ENCODE measurements around the gene CACNA2D3.

The CACNA2D3 gene

DNA sequence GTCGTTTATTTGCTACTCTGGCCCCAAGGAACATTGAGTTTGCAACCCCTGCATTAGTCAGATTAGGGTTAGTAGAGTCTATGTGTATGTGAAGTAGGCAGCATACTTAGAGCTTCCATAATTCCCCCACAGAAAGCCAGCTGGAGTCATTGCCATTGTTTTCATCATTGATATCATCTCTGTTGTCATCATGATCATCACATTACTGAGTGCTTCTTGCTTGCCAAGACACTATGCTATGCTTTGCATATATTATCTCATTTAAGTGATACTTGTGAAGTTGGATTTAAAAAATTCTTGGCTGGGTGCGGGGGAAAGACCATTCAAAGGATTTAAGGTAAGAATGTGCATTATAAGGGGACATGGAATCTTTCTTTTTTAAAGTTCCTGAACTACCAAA is 209.0 kb downstream of the CACNA2D3 start:
- in situ Hi-C loops (cut with HindIII; ENCODE audit: low sequenced_read_pairs) = no loop called here
- TF ChIP-seq, protein P1, sequence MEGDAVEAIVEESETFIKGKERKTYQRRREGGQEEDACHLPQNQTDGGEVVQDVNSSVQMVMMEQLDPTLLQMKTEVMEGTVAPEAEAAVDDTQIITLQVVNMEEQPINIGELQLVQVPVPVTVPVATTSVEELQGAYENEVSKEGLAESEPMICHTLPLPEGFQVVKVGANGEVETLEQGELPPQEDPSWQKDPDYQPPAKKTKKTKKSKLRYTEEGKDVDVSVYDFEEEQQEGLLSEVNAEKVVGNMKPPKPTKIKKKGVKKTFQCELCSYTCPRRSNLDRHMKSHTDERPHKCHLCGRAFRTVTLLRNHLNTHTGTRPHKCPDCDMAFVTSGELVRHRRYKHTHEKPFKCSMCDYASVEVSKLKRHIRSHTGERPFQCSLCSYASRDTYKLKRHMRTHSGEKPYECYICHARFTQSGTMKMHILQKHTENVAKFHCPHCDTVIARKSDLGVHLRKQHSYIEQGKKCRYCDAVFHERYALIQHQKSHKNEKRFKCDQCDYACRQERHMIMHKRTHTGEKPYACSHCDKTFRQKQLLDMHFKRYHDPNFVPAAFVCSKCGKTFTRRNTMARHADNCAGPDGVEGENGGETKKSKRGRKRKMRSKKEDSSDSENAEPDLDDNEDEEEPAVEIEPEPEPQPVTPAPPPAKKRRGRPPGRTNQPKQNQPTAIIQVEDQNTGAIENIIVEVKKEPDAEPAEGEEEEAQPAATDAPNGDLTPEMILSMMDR (IDR thresholded peaks at IDR 0.05; ENCODE audit: low read depth, low read length) = no peak
- no peak for DNase-seq (ENCODE audit: low read depth, low spot score)
- H3K4me3 ChIP-seq (ENCODE audit: low read depth, low read length) = no peak overlapping the region

DNA sequence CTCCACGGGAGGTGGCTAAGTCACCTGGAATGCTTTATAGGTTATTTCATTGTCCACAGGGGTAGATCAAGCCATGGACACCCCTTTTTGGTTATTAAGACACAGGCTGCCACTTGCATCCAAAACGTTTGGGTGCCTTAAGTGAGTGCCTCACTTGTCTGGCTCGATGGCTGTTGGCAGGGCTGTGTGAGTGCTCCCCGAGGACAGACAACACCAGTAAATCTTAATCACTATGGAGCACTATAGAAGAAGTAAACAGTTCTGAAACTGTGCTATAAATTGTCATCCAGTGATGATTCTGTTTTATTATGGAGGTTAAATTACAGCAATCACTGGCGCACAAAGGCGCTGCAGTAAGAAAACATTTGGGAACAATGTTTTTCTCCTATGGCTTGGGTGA is 215.5 kb downstream of the CACNA2D3 start:
- no peak for DNase-seq (ENCODE audit: low read depth, low spot score)
- in situ Hi-C loops (cut with HindIII; ENCODE audit: low sequenced_read_pairs) = no loop called here
- TF ChIP-seq, protein P1 (IDR thresholded peaks at IDR 0.05; ENCODE audit: low read depth, low read length) = no peak
- H3K4me3 ChIP-seq (ENCODE audit: low read depth, low read length) = no peak overlapping the region

DNA sequence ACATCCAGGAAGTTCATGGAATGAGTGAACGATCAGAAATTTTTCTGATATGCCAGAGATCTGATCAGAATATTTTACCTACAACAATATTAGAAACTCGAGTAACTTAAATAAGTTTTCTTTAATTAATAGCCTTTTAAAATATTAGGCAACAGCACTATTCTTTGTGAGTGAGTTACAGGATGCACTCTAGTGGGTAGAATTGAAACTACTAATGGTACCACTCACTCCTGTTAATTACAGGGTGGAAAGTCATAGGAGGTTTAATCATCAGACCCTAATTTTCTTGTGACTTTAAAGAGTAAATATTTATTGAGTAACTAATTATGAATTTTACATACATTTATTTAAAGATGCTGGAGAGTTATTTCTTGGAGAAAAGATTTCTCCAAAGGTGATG is 217.3 kb downstream of the CACNA2D3 start:
- H3K4me3 ChIP-seq (ENCODE audit: low read depth, low read length) = no peak overlapping the region
- DNase-seq (ENCODE audit: low read depth, low spot score) = no peak
- in situ Hi-C loops (cut with HindIII; ENCODE audit: low sequenced_read_pairs) = no loop called here
- TF ChIP-seq, protein P1 (IDR thresholded peaks at IDR 0.05; ENCODE audit: low read depth, low read length) = no peak

DNA sequence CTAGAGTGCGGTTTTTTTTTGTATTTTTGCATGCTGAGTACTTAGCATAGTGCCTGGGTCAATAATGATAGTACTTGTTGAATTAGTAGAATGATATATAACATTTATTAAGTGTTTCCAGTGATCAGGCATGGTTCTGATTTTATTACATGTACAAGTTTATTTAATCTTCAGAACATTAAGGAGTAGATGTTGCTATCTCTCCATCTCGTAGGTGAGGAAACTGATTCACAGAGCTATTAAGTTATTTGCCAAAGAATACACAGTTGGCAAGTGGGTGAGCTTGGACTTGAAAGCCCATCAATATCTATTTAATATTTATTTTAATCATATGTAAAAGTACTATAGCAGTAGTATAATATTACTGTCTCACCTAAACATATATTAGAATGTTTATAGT is 219.5 kb downstream of the CACNA2D3 start:
- in situ Hi-C loops (cut with HindIII; ENCODE audit: low sequenced_read_pairs) = no loop called here
- no peak for DNase-seq (ENCODE audit: low read depth, low spot score)
- H3K4me3 ChIP-seq (ENCODE audit: low read depth, low read length) = no peak overlapping the region
- TF ChIP-seq, protein P1 (IDR thresholded peaks at IDR 0.05; ENCODE audit: low read depth, low read length) = no peak

DNA sequence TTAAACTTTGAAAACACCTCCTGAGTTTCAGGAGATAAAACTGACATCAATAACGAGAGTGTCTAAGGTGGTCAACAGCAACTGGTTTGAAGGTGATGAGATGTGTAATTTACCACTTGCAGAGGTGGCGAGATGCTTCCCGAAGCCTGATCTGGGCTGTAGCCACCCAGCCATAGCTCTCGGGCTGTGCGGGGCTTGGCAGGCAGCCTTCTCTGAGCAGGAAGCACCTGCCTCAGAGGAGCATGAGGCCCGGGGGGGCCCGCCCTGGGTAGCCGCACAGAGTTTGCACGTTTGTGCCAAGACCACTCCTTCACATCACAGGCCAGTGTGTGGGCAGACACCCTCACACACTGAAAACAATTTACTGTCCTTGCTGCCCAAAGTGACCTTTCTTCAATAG is 220.3 kb downstream of the CACNA2D3 start:
- in situ Hi-C loops (cut with HindIII; ENCODE audit: low sequenced_read_pairs) = no loop called here
- DNase-seq (ENCODE audit: low read depth, low spot score) = no peak
- TF ChIP-seq, protein P1 (IDR thresholded peaks at IDR 0.05; ENCODE audit: low read depth, low read length) = no peak
- no peak overlapping the region for H3K4me3 ChIP-seq (ENCODE audit: low read depth, low read length)

DNA sequence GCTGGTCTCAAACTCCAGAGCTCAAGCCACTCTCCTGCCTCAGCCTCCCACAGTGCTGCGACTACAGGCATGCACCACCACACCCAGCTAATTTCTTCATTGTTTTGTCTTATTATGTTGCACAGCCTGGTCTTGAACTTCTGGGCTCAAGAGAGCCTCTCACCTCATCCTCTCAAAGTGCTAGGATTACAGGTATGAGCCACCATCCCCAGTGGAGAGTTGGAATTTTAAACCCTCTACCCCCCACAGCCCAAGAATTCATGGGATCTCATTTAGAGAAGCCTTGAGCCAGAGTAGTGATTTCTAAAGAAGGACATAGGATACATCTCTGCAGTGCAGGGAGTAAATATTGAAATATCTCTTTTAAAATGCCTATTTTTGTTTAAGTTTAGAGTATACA is 221.1 kb downstream of the CACNA2D3 start:
- TF ChIP-seq, protein P1 (IDR thresholded peaks at IDR 0.05; ENCODE audit: low read depth, low read length) = no peak
- DNase-seq (ENCODE audit: low read depth, low spot score) = no peak
- in situ Hi-C loops (cut with HindIII; ENCODE audit: low sequenced_read_pairs) = no loop called here
- no peak overlapping the region for H3K4me3 ChIP-seq (ENCODE audit: low read depth, low read length)
